Measurements from ENCODE around the gene PTPRO.

The PTPRO gene

GRCh38 chr12:15597125-15597830 lies 275.0 kb downstream of the PTPRO start:
- H3K27me3 ChIP-seq (ENCODE audit: insufficient read depth, low read depth, severe bottlenecking) = no peaks in the 10 kb centered on the region
- no peak for TF ChIP-seq CTCF (IDR thresholded peaks at IDR 0.05; ENCODE audit: low read depth, low read length)
- no peak overlapping the region for H3K4me3 ChIP-seq (ENCODE audit: low read depth, low read length)
- DNase-seq = no peak
- no peak overlapping the region for H3K27ac ChIP-seq
- H3K9me3 ChIP-seq (ENCODE audit: severe bottlenecking) = no peaks in the 10 kb centered on the region
- no peaks in the 10 kb centered on the region for H3K36me3 ChIP-seq

- Histone ChIP-seq H3K27ac (no peak overlapping the region), H3K4me3 (ENCODE audit: low read depth, low read length) (no peak overlapping the region), H3K27me3 (ENCODE audit: insufficient read depth, low read depth, severe bottlenecking) (no peaks in the 10 kb centered on the region), H3K36me3 (no peaks in the 10 kb centered on the region), H3K9me3 (ENCODE audit: severe bottlenecking) (no peaks in the 10 kb centered on the region)
- DNase-seq = no peak
- no peak for TF ChIP-seq CTCF (IDR thresholded peaks at IDR 0.05; ENCODE audit: low read depth, low read length)
Observed at GRCh38 chr12:15599266-15600037, 277.1 kb downstream of the PTPRO start.

- Histone ChIP-seq H3K36me3 (no peaks in the 10 kb centered on the region), H3K27ac (no peak overlapping the region), H3K4me3 (ENCODE audit: low read depth, low read length) (no peak overlapping the region), H3K27me3 (ENCODE audit: insufficient read depth, low read depth, severe bottlenecking) (no peaks in the 10 kb centered on the region), H3K9me3 (ENCODE audit: severe bottlenecking) (no peaks in the 10 kb centered on the region)
- no peak for DNase-seq
- no peak for TF ChIP-seq CTCF (IDR thresholded peaks at IDR 0.05; ENCODE audit: low read depth, low read length)
Observed at GRCh38 chr12:15600223-15600935, 278.1 kb downstream of the PTPRO start.

GRCh38 chr12:15601210-15601800 lies 279.0 kb downstream of the PTPRO start:
- no peak overlapping the region for H3K4me3 ChIP-seq (ENCODE audit: low read depth, low read length)
- no peak overlapping the region for H3K27ac ChIP-seq
- H3K27me3 ChIP-seq (ENCODE audit: insufficient read depth, low read depth, severe bottlenecking) = no peaks in the 10 kb centered on the region
- DNase-seq = no peak
- no peaks in the 10 kb centered on the region for H3K36me3 ChIP-seq
- no peak for TF ChIP-seq CTCF (IDR thresholded peaks at IDR 0.05; ENCODE audit: low read depth, low read length)
- H3K9me3 ChIP-seq (ENCODE audit: severe bottlenecking) = no peaks in the 10 kb centered on the region

- Histone ChIP-seq H3K27ac (no peak overlapping the region), H3K4me3 (ENCODE audit: low read depth, low read length) (no peak overlapping the region), H3K36me3 (no peaks in the 10 kb centered on the region), H3K9me3 (ENCODE audit: severe bottlenecking) (no peaks in the 10 kb centered on the region), H3K27me3 (ENCODE audit: insufficient read depth, low read depth, severe bottlenecking) (no peaks in the 10 kb centered on the region)
- no peak for TF ChIP-seq CTCF (IDR thresholded peaks at IDR 0.05; ENCODE audit: low read depth, low read length)
- no peak for DNase-seq
Observed at GRCh38 chr12:15602051-15602672, 279.9 kb downstream of the PTPRO start.
